ENCODE measurements around the gene L3MBTL2. TPM values are rescaled to one million over a fixed set of nuclear protein-coding genes. Genes with fewer than 3 reads are reported as not detected.

Gene L3MBTL2
- total RNA-seq, 5 donors from 2014 or later (not counting 1 experiment from before 2014, with no cell fraction given): 31.5 to 46.1 (median 42.1) TPM

DNA sequence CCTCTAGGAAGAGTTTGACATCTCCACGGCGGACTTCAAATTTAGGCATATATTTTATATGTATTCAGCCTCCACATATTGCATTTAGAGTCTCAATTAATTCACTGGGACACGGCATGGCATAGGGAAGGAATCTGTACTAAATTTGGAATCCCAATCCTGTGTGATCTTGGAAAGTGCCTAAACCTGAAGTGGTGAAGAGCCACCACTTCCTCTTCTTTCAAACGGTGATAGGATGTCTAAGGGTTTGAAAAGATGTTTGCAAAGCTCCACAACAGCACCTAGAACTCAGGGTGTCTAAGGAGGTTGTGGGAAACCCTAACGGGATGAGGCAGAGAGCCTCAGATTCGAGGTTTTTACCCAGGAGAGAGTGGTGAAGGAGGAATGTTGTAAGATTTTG, 1.0 kb upstream of the L3MBTL2 start:
- peak overlapping the region in 2 of 3 donors; percentile 43 to 57 for H3K4me3 Mint-ChIP-seq
- no peak for DNase-seq
- Histone ChIP-seq H3K4me1 (ENCODE audit: control insufficient read depth in 1 of 2, extremely low read depth in 1 of 2, insufficient read depth in 2 of 2, low read length in 2 of 2) (peaks cover 0 to 15% of the 10 kb centered on the region in 2 experiments), H3K4me3 (ENCODE audit: control insufficient read depth in 1 of 2, extremely low read depth in 1 of 2, low read length in 1 of 2) (no peak overlapping the region), H3K36me3 (ENCODE audit: control insufficient read depth in 2 of 2, extremely low read depth in 1 of 2, insufficient read depth in 1 of 2, low read length in 1 of 2) (peaks cover 0 to 5% of the 10 kb centered on the region in 2 donors), H3K9me3 (no peaks in the 10 kb centered on the region), H3K27me3 (replicated peaks in 1 of 2; ENCODE audit: control insufficient read depth in 2 of 2, extremely low read depth in 1 of 2, insufficient read depth in 2 of 2, low read length in 1 of 2) (peaks cover 0 to 4% of the 10 kb centered on the region in 2 experiments), H3K27ac (ENCODE audit: low read length) (no peak overlapping the region)
- ATAC-seq (replicated peaks in 1 of 4): no peak
- WGBS (ENCODE audit: insufficient coverage): no CpG with 5 or more reads among the region's 6 CpGs
- peaks cover 36 to 41% (median 40%) of the 10 kb centered on the region in 3 donors for H3K4me1 Mint-ChIP-seq
- H3K27me3 Mint-ChIP-seq: peaks cover 0 to 3% of the 10 kb centered on the region in 2 donors
- no peak overlapping the region for H3K27ac Mint-ChIP-seq
- CTCF ChIA-PET: no interaction called here
- POLR2A ChIA-PET: no interaction called here
- H3K36me3 Mint-ChIP-seq: peaks cover 6% of the 10 kb centered on the region
- no peaks in the 10 kb centered on the region for H3K9me3 Mint-ChIP-seq

DNA sequence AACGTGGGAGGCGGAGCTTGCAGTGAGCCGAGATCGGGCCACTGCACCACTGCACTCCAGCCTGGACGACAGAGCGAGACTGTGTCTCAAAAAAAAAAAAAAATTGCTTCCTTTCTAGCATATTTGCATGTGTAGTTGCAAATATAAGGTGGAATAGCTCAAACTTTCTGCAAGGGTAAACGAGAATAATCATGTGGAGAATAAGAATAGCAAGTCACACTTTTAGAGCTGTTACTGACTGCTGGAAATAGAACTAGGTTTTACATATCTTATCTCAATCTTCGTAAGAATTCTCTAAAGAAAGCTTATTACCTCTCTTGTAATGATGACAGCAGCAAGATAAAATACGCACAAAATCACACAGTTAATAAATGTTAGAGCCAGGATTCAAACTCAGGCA, 1.6 kb downstream of the L3MBTL2 start:
- Histone ChIP-seq H3K27me3 (replicated peaks in 1 of 2; ENCODE audit: control insufficient read depth in 2 of 2, extremely low read depth in 1 of 2, insufficient read depth in 2 of 2, low read length in 1 of 2) (peaks cover 0 to 1% of the 10 kb centered on the region in 2 experiments), H3K36me3 (ENCODE audit: control insufficient read depth in 2 of 2, extremely low read depth in 1 of 2, insufficient read depth in 1 of 2, low read length in 1 of 2) (peaks cover 9 to 20% of the 10 kb centered on the region in 2 donors), H3K4me1 (ENCODE audit: control insufficient read depth in 1 of 2, extremely low read depth in 1 of 2, insufficient read depth in 2 of 2, low read length in 2 of 2) (peaks cover 0 to 15% of the 10 kb centered on the region in 2 experiments), H3K4me3 (ENCODE audit: control insufficient read depth in 1 of 2, extremely low read depth in 1 of 2, low read length in 1 of 2) (no peak overlapping the region), H3K27ac (ENCODE audit: low read length) (no peak overlapping the region), H3K9me3 (no peaks in the 10 kb centered on the region)
- Mint-ChIP-seq H3K27me3 (peaks cover 0 to 3% of the 10 kb centered on the region in 2 donors), H3K9me3 (no peaks in the 10 kb centered on the region), H3K4me1 (peaks cover 40 to 47% (median 44%) of the 10 kb centered on the region in 3 donors), H3K4me3 (peak overlapping the region; percentile 43 to 72 (median 63)), H3K27ac (no peak overlapping the region), H3K36me3 (peaks cover 16% of the 10 kb centered on the region)
- DNase-seq (no peak), ATAC-seq (replicated peaks in 1 of 4) (no peak)
- POLR2A ChIA-PET: interaction anchor here in 1 of 2 donors (0.6 kb wide), 1 partner anchor 146 kb away, joined by 8 read pairs; no protein-coding TSS in a partner anchor
- 100% methylated on average over 1 of the region's 9 CpGs for WGBS (ENCODE audit: insufficient coverage)
- CTCF ChIA-PET: interaction anchor here (0.6 kb wide), 2 partner anchors 9 to 399 kb away, joined by 4 read pairs; no protein-coding TSS in a partner anchor

DNA sequence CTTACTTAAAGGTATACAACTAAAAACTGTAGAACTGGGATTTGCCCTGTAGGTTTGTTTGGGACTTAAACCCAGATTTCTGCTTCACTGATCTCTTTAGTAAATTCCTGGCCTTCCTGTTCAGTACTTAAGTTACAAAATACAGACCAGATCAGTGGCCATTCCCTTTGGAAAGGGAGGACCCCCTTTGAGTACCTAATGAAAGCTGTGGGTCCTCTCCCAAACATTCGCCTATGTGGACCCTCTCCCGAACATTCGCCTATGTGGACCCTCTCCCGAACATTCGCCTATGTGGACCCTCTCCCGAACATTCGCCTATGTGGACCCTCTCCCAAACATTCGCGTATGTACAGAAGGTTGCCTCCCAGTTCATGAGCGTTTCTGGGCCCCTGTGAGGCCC, 10.3 kb downstream of the L3MBTL2 start:
- Mint-ChIP-seq H3K36me3 (peaks cover 30% of the 10 kb centered on the region), H3K4me3 (no peak overlapping the region), H3K9me3 (no peaks in the 10 kb centered on the region), H3K4me1 (peaks cover 16 to 24% (median 22%) of the 10 kb centered on the region in 3 donors), H3K27ac (no peak overlapping the region), H3K27me3 (no peaks in the 10 kb centered on the region)
- ChIA-PET POLR2A (no interaction called here), CTCF (interaction anchor here in 1 of 2 donors (0.7 kb wide), 1 partner anchor 268 kb away, joined by 3 read pairs; no protein-coding TSS in a partner anchor)
- H3K4me3 ChIP-seq (ENCODE audit: control insufficient read depth in 1 of 2, extremely low read depth in 1 of 2, low read length in 1 of 2): no peak overlapping the region
- DNase-seq (no peak), ATAC-seq (replicated peaks in 1 of 4) (no peak)
- H3K27me3 ChIP-seq (replicated peaks in 1 of 2; ENCODE audit: control insufficient read depth in 2 of 2, extremely low read depth in 1 of 2, insufficient read depth in 2 of 2, low read length in 1 of 2): no peaks in the 10 kb centered on the region
- no peak overlapping the region for H3K27ac ChIP-seq (ENCODE audit: low read length)
- peaks cover 0 to 14% of the 10 kb centered on the region in 2 experiments for H3K4me1 ChIP-seq (ENCODE audit: control insufficient read depth in 1 of 2, extremely low read depth in 1 of 2, insufficient read depth in 2 of 2, low read length in 2 of 2)
- 100% methylated on average over 5 of the region's 10 CpGs for WGBS (ENCODE audit: insufficient coverage)
- no peaks in the 10 kb centered on the region for H3K9me3 ChIP-seq
- peaks cover 18 to 42% of the 10 kb centered on the region in 2 donors for H3K36me3 ChIP-seq (ENCODE audit: control insufficient read depth in 2 of 2, extremely low read depth in 1 of 2, insufficient read depth in 1 of 2, low read length in 1 of 2)

DNA sequence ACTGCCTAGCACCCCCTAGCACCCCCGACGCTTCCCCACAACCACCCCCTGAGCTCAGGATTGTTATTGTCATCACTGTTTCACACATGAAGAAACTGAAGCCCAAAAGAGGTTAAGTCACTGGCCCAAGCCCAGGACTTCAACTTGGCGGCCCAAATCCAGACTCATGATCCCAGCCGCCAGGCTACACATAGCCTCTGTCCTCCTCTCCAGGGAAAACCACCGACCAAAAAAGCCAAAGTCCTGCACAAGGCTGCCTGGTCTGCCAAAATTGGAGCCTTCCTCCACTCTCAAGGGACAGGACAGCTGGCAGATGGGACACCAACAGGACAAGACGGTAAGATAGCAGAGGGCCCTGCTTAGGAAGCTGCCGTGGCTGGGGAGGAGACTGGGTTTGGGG, 10.8 kb downstream of the L3MBTL2 start:
- WGBS (ENCODE audit: insufficient coverage): 92% methylated on average over 2 of the region's 7 CpGs
- Mint-ChIP-seq H3K27me3 (no peaks in the 10 kb centered on the region), H3K4me1 (peaks cover 16 to 23% (median 22%) of the 10 kb centered on the region in 3 donors), H3K4me3 (no peak overlapping the region), H3K36me3 (peaks cover 27% of the 10 kb centered on the region), H3K27ac (no peak overlapping the region), H3K9me3 (no peaks in the 10 kb centered on the region)
- H3K4me3 ChIP-seq (ENCODE audit: control insufficient read depth in 1 of 2, extremely low read depth in 1 of 2, low read length in 1 of 2): no peak overlapping the region
- H3K4me1 ChIP-seq (ENCODE audit: control insufficient read depth in 1 of 2, extremely low read depth in 1 of 2, insufficient read depth in 2 of 2, low read length in 2 of 2): peaks cover 0 to 14% of the 10 kb centered on the region in 2 experiments
- peaks cover 14 to 43% of the 10 kb centered on the region in 2 donors for H3K36me3 ChIP-seq (ENCODE audit: control insufficient read depth in 2 of 2, extremely low read depth in 1 of 2, insufficient read depth in 1 of 2, low read length in 1 of 2)
- no peaks in the 10 kb centered on the region for H3K27me3 ChIP-seq (replicated peaks in 1 of 2; ENCODE audit: control insufficient read depth in 2 of 2, extremely low read depth in 1 of 2, insufficient read depth in 2 of 2, low read length in 1 of 2)
- CTCF ChIA-PET: no interaction called here
- no peak for DNase-seq
- no peak overlapping the region for H3K27ac ChIP-seq (ENCODE audit: low read length)
- no peak for ATAC-seq (replicated peaks in 1 of 4)
- POLR2A ChIA-PET: no interaction called here
- H3K9me3 ChIP-seq: no peaks in the 10 kb centered on the region

DNA sequence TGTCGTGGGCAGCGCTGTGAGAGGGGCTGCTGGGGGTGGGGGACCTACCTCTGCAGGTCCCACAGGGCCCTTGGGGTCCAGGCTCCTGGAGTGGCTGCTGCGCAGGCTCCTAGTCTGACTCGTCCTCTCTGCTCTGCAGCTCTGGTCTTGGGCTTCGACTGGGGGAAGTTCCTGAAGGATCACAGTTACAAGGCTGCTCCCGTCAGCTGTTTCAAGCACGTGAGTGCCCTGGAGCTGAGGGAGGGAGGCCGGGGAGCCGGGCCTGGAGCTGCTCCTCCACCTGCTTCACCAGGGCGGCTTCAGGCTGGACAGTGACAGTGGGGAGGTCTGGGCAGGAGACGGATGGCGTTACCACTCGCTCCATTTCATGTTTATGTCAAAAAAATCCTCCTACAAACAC, 11.9 kb downstream of the L3MBTL2 start:
- no peaks in the 10 kb centered on the region for H3K9me3 Mint-ChIP-seq
- peaks cover 16 to 23% (median 22%) of the 10 kb centered on the region in 3 donors for H3K4me1 Mint-ChIP-seq
- CTCF ChIA-PET: interaction anchor here in 1 of 2 donors (1.1 kb wide), 1 partner anchor 21 kb away, joined by 3 read pairs; no protein-coding TSS in a partner anchor
- peak overlapping the region; percentile 62 to 82 for H3K27ac Mint-ChIP-seq
- no peak for DNase-seq
- Histone ChIP-seq H3K4me3 (ENCODE audit: control insufficient read depth in 1 of 2, extremely low read depth in 1 of 2, low read length in 1 of 2) (no peak overlapping the region), H3K9me3 (no peaks in the 10 kb centered on the region), H3K27me3 (replicated peaks in 1 of 2; ENCODE audit: control insufficient read depth in 2 of 2, extremely low read depth in 1 of 2, insufficient read depth in 2 of 2, low read length in 1 of 2) (no peaks in the 10 kb centered on the region), H3K4me1 (ENCODE audit: control insufficient read depth in 1 of 2, extremely low read depth in 1 of 2, insufficient read depth in 2 of 2, low read length in 2 of 2) (peaks cover 0 to 14% of the 10 kb centered on the region in 2 experiments), H3K36me3 (ENCODE audit: control insufficient read depth in 2 of 2, extremely low read depth in 1 of 2, insufficient read depth in 1 of 2, low read length in 1 of 2) (peaks cover 9 to 46% of the 10 kb centered on the region in 2 donors), H3K27ac (ENCODE audit: low read length) (no peak overlapping the region)
- POLR2A ChIA-PET: interaction anchor here in 1 of 2 donors (0.5 kb wide), 1 partner anchor 71 kb away, joined by 8 read pairs; no protein-coding TSS in a partner anchor
- peaks cover 30% of the 10 kb centered on the region for H3K36me3 Mint-ChIP-seq
- no peaks in the 10 kb centered on the region for H3K27me3 Mint-ChIP-seq
- H3K4me3 Mint-ChIP-seq: no peak overlapping the region
- 90% methylated on average over 10 of the region's 13 CpGs for WGBS (ENCODE audit: insufficient coverage)
- no peak for ATAC-seq (replicated peaks in 1 of 4)

DNA sequence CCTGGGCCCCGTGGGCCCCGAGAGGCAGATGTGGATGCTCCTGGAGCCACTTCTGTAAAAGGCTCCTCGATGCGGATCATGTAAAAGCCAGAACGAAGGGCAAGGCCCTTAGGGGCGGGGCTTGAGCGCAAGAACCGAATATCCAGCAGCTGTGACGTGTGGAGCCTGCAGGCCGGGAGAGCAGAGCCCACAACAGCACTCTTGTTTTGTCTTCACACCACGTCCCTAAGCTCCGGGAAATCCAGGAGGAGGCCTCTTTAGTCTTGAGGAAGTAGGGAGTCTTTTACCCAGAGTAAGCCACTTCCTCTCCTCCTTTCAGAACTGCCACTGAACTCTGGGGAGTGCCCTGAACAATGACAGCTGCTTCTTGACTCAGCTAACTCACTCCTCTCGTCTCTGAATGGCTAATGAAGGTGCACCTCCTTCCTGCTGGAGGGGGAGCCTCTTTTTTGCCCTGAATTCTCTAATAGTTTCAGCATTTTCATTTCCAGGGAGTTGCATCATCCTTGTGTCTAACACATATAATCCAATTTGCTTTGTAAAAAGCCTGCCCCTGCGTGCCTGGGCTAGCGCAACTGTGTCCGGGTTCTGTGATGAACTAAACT, 12.5 kb downstream of the L3MBTL2 start:
- Histone ChIP-seq H3K4me3 (ENCODE audit: control insufficient read depth in 1 of 2, extremely low read depth in 1 of 2, low read length in 1 of 2) (peak overlapping the region in 1 of 2 donors; percentile 5), H3K27me3 (replicated peaks in 1 of 2; ENCODE audit: control insufficient read depth in 2 of 2, extremely low read depth in 1 of 2, insufficient read depth in 2 of 2, low read length in 1 of 2) (no peaks in the 10 kb centered on the region), H3K4me1 (ENCODE audit: control insufficient read depth in 1 of 2, extremely low read depth in 1 of 2, insufficient read depth in 2 of 2, low read length in 2 of 2) (peaks cover 0 to 14% of the 10 kb centered on the region in 2 experiments), H3K27ac (ENCODE audit: low read length) (no peak overlapping the region), H3K36me3 (ENCODE audit: control insufficient read depth in 2 of 2, extremely low read depth in 1 of 2, insufficient read depth in 1 of 2, low read length in 1 of 2) (peaks cover 9 to 50% of the 10 kb centered on the region in 2 donors), H3K9me3 (no peaks in the 10 kb centered on the region)
- H3K4me3 Mint-ChIP-seq: peak overlapping the region; percentile 11 to 67 (median 14)
- DNase-seq (peak in 17 of 35 experiments; percentile 9 to 52 (median 23)), ATAC-seq (replicated peaks in 1 of 4) (peak; percentile 90 to 99 (median 95))
- ChIA-PET CTCF (interaction anchor here in 1 of 2 donors (0.5 to 1.1 kb wide), 2 partner anchors 20 to 295 kb away, joined by 3 read pairs; no protein-coding TSS in a partner anchor), POLR2A (interaction anchor here in 1 of 2 donors (0.6 kb wide), 1 partner anchor 303 kb away, joined by 5 read pairs; no protein-coding TSS in a partner anchor)
- no peaks in the 10 kb centered on the region for H3K9me3 Mint-ChIP-seq
- no peaks in the 10 kb centered on the region for H3K27me3 Mint-ChIP-seq
- peaks cover 16 to 22% (median 21%) of the 10 kb centered on the region in 3 donors for H3K4me1 Mint-ChIP-seq
- peaks cover 28% of the 10 kb centered on the region for H3K36me3 Mint-ChIP-seq
- peak overlapping the region; percentile 62 to 82 for H3K27ac Mint-ChIP-seq
- 49% methylated on average over 12 of the region's 16 CpGs for WGBS (ENCODE audit: insufficient coverage)

All from T-cell (primary cell).